CD1c-positive myeloid dendritic cell (primary cell): ENCODE data around the gene MKS1.
A peak's percentile ranks its signal among the peaks of the same experiment; 100 is the strongest.

Source experiments
- DNase-seq: peaks from one replicate; pipeline ENCODE4 v3.0.0-alpha.2; 2016; ENCODE audit errors: extremely low spot score

The MKS1 gene

GRCh38 chr17:58245428-58246103 is 26.5 kb upstream of the MKS1 start:
- DNase-seq = no peak

- no peak for DNase-seq
Measured at GRCh38 chr17:58244963-58245362, 25.9 kb upstream of the MKS1 start.

GRCh38 chr17:58242171-58242784 is 23.2 kb upstream of the MKS1 start:
- no peak for DNase-seq

GRCh38 chr17:58239987-58240386 is 20.9 kb upstream of the MKS1 start:
- no peak for DNase-seq

- no peak for DNase-seq
Measured at GRCh38 chr17:58238147-58238634, 19.1 kb upstream of the MKS1 start, which contains the start of gene LPO. TSS of gene LPO (plus strand) at chr17:58238584. CDS start at chr17:58242980, 4,396 bp downstream.

- no peak for DNase-seq
Measured at GRCh38 chr17:58236394-58236793, 17.3 kb upstream of the MKS1 start.

GRCh38 chr17:58235821-58236220 is 16.8 kb upstream of the MKS1 start:
- DNase-seq = no peak

GRCh38 chr17:58234512-58234911 is 15.5 kb upstream of the MKS1 start:
- no peak for DNase-seq

- DNase-seq = peak; percentile 76
Measured at GRCh38 chr17:58233543-58233942, 14.5 kb upstream of the MKS1 start.

- peak; percentile 97 for DNase-seq
Measured at GRCh38 chr17:58232707-58233156, 13.7 kb upstream of the MKS1 start.

- DNase-seq = peak; percentile 75
Measured at GRCh38 chr17:58231641-58232040, 12.6 kb upstream of the MKS1 start.

- no peak for DNase-seq
Measured at GRCh38 chr17:58229881-58230280, 10.8 kb upstream of the MKS1 start.

GRCh38 chr17:58229384-58229783 is 10.3 kb upstream of the MKS1 start:
- no peak for DNase-seq

- no peak for DNase-seq
Measured at GRCh38 chr17:58228679-58229078, 9.6 kb upstream of the MKS1 start.

GRCh38 chr17:58227733-58228132 is 8.7 kb upstream of the MKS1 start:
- DNase-seq = no peak

- peak; percentile 26 for DNase-seq
Measured at GRCh38 chr17:58224315-58224714, 5.3 kb upstream of the MKS1 start.

GRCh38 chr17:58219789-58220183 is 731 bp upstream of the MKS1 start:
- DNase-seq = no peak

- DNase-seq = no peak
Measured at GRCh38 chr17:58217766-58218165, 1.3 kb downstream of the MKS1 start.

GRCh38 chr17:58215685-58216084 is 3.4 kb downstream of the MKS1 start:
- no peak for DNase-seq

- DNase-seq = no peak
Measured at GRCh38 chr17:58210922-58211321, 8.1 kb downstream of the MKS1 start.

- DNase-seq = no peak
Measured at GRCh38 chr17:58208344-58208743, 10.7 kb downstream of the MKS1 start.

GRCh38 chr17:58207451-58207850 is 11.6 kb downstream of the MKS1 start:
- DNase-seq = no peak

- no peak for DNase-seq
Measured at GRCh38 chr17:58205936-58206335, 13.1 kb downstream of the MKS1 start.
